Frontal cortex (tissue), 4 donors: ENCODE measurements around the gene MMP15. TPM values are rescaled to one million over a fixed set of nuclear protein-coding genes. Genes with fewer than 3 reads are reported as not detected.
"Not testable (repeated sequence)": the region's sequence is repeated elsewhere in the genome, so short reads cannot be mapped to it uniquely, and the experiment has no call there.

Source experiments
- DNase-seq, 2 donors: peaks; one replicate each; pipeline ENCODE4 v3.0.0; 2012; ENCODE audit warnings: low spot score in 2 of 2
- FAIRE-seq: peaks from 2 replicates; lab custom pipeline; 2012; peaks lifted over from hg19 to GRCh38; lab: Jason Lieb, UNC
- total RNA-seq: library from RNA; depleted of rRNA; stranded (reverse); fragments of >200 nt; gene quantifications from one replicate; pipeline ENCODE4 v1.2.3, GENCODE V29; 2014
- donor health status: control.
- donor health status: control.
- donor health status: control.

Gene MMP15
- 12.2 TPM for total RNA-seq

DNA sequence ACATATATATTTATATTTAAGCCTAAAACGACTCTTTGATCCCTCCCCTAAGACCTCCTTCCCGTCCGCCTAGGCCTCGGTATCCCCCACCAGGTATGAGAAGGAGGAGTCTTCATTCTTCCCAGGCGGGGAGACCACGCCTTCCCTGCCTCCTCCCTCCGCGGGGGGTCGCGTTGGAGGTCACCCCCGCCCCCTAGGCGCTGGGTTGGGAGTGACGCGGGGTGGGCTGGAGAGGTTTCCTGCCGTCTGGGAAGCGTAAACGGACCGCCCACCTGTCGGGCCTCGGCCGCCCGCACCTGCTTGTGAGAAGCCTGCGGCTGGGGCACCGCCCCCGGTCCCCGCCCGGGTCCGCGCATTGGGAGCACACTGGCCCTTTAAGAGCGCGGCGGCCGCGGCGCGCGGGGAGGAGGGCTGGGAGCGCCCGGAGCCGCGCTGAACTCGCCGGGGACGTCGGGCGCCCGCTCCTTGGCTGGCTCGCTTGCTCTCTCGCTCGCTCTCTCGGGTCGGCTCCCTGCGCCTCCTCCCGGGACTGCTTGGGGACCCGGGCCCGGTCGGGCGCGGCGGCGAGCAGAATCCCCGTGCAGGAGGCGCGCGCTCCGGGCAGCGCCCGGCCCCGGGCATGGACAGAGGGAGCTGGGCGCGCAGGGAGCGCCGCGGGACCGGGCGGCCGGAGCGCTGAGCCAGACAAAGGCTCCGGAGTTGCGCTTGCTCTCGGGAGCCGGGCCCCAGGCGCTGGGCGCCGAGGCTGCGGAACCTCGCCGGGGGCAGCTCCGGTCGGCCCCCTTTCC, at the start of gene MMP15:
Gene MMP15, plus strand, starts transcription at position 404 of the 788 bp plus-strand sequence. CDS start 597 bp downstream, outside the sequence.
- FAIRE-seq (no peak), DNase-seq (peak; percentile 75 to 78)

- FAIRE-seq = no peak
- DNase-seq = peak; percentile 54 to 63
Observed at GRCh38 chr16:57976331-57976796, 49.2 kb upstream of the MMP15 start.

DNA sequence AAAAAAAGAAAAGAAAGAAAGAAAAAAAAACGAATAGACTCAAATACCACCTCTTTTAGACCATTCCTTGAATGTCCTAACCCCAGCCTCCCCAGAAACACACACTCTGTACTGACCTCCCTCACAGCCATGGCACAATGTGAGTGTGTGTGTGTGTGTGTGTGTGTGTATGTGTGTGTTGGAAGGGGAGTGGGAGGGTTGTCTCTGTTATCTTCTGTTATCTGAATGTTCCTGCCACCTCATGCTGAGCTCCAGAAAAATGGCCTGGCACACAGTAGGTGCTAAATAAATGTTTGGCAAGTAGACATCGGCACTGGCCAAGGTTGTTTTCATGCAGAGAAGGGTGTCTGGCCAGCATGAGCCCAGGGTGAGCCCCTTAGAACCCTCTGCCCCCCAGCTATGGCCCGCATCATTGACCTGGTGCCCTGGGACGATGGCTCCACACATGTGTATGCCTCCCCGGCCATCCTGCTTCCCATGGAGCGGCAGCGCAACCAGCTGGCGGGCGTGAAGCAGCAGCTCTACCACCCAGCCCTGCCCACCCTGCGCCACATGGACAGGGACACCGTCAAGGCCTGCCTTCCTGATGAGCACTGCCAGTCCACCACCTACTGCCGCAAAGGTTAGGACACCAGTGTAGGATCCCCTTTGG, 48.0 kb upstream of the MMP15 start:
- no peak for FAIRE-seq
- no peak for DNase-seq

DNA sequence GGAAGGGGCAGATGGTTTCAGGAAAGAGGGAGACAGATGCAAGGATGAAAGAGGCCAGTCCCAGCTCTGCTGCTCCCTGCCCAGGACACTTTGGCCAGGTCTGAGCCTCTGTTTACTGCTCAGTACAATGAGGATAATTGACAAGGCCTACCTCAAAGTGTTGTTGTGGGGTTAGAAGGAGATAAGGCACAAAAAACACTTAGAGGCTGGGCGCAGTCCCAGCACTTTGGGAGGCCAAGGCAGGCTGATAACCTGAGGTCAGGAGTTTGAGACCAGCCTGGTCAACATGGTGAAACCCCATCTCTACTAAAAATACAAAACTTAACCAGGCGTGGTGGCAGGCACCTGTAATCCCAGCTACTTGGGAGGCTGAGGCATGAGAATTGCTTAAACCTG, 47.5 kb upstream of the MMP15 start:
- not testable (repeated sequence) for DNase-seq, FAIRE-seq

GRCh38 chr16:57979006-57979585, 46.5 kb upstream of the MMP15 start:
- no peak for DNase-seq
- no peak for FAIRE-seq

- no peak for FAIRE-seq
- no peak for DNase-seq
Observed at GRCh38 chr16:57981636-57982035, 43.9 kb upstream of the MMP15 start.

GRCh38 chr16:57982385-57982784, 43.2 kb upstream of the MMP15 start:
- FAIRE-seq (no peak), DNase-seq (no peak)

DNA sequence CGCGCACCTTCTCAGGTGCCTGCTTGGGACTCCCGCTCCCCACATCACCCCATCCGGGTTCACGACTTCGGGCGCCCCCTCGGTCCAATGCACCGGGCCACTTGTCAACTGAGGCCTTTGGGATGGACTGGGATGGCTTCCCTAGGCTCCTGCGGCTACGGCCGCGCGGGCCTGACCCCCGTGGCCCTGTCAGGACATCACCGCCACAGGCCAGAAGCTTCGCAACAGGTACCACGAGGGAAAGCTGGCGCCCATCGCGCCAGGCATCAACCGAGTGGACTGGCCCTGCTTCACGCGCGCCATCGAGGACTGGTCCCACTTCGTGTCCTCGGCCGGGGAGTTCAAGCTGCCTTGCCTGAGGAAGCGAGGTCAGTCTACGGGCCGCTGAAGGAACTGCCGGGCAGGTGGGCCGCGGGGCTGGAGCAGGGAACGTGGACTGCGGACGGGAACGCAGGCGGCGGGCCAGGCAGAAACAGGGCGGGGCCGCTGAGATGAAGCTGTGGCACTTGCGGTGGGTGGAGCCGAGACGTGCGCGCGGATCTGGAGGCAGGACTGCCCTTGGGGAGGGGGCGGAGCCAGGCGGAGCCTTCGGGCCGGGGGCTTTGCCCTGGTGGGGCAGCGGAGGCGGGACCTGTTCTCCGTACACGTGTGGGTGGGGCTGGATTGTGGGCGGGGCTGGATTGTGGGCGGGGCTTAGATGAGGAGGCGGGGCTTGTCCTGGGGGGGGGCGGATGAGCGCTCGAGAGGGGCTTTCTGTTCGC, 40.9 kb upstream of the MMP15 start:
- no peak for FAIRE-seq
- peak in 1 of 2 donors; percentile 83 for DNase-seq

DNA sequence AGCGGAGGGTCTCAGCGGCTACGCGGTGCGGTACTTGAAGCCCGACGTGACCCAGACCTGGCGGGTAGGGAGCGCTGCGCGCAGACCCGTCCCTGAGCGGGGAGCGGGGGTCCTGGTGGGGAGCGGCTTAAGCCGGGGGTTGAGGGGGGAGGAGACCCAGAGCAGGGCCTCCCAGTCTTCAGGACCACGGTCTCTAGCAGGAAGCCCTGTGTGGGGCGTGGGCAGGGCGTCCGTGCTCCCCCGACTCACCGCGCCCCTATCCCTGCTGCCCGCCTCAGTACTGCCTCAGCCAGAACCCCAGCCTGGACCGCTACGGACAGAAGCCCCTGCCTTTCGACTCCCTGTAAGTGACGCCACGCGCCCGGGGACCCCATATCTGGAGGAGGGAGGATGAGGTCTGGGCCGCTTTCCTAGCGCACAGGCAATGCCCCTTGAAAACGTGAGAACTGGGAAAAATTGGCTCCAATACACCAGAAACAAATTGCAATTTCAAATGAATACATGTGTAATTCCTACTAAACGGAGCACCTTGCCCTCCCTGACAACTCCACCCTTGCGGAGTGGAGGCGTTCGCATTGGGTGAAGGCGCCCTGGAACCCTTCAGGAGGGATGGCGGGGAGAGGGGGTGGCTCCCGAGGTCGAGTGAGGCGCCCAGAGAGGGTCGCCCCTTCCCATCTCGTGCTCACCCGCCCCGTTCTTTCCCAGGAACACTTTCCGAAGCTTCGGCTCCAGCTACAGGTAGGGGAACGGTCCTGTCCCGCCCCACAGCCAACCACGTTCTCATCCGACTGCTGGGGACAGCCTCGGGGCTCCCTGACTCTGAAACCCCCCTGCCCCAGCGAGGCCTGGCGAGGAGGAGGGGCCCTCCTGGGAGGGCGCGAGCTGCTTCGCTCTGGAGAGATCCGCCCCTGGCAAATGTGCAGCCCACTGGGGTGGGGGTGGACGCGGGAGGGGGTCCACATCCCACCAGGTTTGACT, 40.1 kb upstream of the MMP15 start:
- DNase-seq = no peak

GRCh38 chr16:57986196-57986595, 39.4 kb upstream of the MMP15 start:
- no peak for FAIRE-seq

More for the DNA sequence above, 40.1 kb upstream of the MMP15 start:
- FAIRE-seq = no peak

DNA sequence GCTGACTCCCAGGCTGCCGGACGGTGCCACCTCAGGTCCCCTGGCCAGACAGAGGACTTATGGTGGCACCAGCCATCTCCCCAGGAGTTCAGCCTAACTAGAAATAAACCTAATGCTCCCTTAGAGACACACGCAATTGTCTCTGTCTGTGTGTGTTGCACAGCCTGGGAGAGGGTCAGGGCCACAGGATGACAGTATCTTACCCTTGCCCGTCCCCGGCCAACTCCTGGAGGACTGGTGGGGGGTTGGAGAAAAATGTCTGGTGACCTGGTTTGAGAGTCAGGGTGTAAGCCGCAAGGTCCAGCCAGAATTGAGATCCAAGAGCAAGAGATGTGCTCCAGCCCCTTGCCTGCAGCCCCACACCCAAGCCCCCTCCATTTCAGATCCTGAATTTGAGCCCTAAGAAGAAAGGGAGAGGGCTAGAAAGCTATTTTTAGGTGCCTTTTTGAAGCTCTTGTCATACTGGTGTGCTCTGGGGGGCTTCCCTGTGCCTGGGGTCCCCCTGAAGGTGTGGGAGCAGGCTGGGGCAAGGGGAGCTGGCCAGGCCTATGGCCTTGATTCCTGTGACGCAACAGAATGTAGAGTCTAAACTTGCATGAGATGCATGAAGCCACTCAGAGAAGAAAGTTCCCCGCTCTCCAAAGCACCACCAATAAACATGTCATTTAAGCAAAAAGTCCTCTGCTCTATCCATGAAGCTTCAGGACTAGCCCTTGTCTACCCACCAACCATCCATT, 37.9 kb upstream of the MMP15 start:
- FAIRE-seq (no peak), DNase-seq (no peak)

More at GRCh38 chr16:57986196-57986595, 39.4 kb upstream of the MMP15 start:
- no peak for DNase-seq

DNA sequence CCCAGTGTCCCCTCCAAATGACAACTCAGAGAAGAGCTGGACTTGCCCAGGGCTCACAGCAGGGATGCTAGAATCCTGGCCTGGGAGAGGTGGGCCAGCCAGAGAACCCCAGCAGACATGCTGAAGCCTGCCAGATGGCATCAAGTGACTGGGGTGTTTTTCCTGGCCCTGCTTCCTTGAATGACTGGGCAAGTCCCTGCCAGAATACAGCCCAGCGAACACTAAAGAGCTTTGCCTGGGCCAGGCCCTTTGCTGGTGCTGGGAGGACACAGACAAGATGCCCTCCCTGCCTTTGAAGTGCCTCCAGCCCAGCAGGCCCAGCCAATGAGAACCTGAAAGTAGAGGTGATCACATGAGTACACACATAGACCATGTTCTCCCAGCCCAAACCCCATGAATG, 36.6 kb upstream of the MMP15 start:
- FAIRE-seq = no peak

GRCh38 chr16:57991551-57992059, 33.9 kb upstream of the MMP15 start:
- FAIRE-seq (no peak), DNase-seq (no peak)

More for the DNA sequence above, 36.6 kb upstream of the MMP15 start:
- peak in 1 of 2 donors; percentile 44 for DNase-seq

DNA sequence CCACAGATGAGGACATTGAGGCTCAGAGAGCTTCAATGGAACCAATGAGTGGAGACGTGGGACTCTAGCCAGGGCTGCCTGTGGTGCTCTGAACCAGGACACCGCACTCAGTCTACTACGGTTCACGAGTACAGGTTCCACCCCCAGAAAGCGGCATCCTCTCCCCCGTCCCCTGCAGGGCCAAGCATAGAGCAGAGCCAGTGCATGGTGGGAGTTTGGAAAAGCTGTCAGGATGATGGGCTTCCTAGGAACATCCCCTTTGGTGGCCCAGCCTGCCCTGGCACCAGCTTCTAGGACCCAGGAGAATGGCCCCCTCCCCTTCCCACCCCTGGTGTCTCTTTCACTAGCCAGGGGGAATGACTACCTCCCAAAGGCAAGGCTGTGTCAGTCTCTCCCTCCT, 33.5 kb upstream of the MMP15 start:
- no peak for FAIRE-seq

GRCh38 chr16:57993438-57993837, 32.1 kb upstream of the MMP15 start:
- FAIRE-seq (no peak), DNase-seq (no peak)

More for the DNA sequence above, 33.5 kb upstream of the MMP15 start:
- DNase-seq = no peak

DNA sequence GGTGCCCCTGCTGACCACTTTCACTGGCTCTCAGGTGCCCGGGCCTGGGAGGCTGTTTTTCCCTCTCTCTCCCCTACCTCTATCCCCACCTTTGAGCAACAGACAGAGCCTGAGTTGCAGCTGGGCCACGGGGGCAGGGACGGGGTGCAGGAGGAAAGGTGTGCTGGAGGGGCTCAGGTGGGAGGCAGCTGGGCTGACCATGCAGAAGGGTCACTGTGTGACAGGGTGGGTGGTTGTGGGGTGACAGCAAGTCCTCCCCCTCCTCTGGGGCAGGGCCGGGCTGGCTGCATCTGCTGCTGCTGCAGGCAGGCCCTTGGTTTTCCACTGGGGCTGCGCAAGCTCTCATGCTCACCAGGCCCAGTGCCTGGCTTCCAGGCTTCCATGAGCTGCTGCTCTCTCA, 31.7 kb upstream of the MMP15 start:
- no peak for DNase-seq
- FAIRE-seq = no peak

GRCh38 chr16:57994361-57994760, 31.2 kb upstream of the MMP15 start:
- no peak for DNase-seq
- no peak for FAIRE-seq

GRCh38 chr16:57994778-57995177, 30.8 kb upstream of the MMP15 start:
- FAIRE-seq (no peak), DNase-seq (peak in 1 of 2 donors; percentile 38)
